Stimulated activated CD4-positive, alpha-beta T cell treated with anti-CD3 and anti-CD28 coated beads, Interleukin-4, amount 100 ng/mL, for 48 hours (primary cell): ENCODE data around the gene HLTF.
"Not testable (repeated sequence)": the region's sequence is repeated elsewhere in the genome, so short reads cannot be mapped to it uniquely, and the experiment has no call there.

Source experiments
- DNase-seq, 2 donors: peaks; one replicate each; pipeline ENCODE4 v3.0.0-alpha.2; 2020; ENCODE audit warnings: low read depth in 2 of 2

Gene HLTF, protein sequence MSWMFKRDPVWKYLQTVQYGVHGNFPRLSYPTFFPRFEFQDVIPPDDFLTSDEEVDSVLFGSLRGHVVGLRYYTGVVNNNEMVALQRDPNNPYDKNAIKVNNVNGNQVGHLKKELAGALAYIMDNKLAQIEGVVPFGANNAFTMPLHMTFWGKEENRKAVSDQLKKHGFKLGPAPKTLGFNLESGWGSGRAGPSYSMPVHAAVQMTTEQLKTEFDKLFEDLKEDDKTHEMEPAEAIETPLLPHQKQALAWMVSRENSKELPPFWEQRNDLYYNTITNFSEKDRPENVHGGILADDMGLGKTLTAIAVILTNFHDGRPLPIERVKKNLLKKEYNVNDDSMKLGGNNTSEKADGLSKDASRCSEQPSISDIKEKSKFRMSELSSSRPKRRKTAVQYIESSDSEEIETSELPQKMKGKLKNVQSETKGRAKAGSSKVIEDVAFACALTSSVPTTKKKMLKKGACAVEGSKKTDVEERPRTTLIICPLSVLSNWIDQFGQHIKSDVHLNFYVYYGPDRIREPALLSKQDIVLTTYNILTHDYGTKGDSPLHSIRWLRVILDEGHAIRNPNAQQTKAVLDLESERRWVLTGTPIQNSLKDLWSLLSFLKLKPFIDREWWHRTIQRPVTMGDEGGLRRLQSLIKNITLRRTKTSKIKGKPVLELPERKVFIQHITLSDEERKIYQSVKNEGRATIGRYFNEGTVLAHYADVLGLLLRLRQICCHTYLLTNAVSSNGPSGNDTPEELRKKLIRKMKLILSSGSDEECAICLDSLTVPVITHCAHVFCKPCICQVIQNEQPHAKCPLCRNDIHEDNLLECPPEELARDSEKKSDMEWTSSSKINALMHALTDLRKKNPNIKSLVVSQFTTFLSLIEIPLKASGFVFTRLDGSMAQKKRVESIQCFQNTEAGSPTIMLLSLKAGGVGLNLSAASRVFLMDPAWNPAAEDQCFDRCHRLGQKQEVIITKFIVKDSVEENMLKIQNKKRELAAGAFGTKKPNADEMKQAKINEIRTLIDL

DNA sequence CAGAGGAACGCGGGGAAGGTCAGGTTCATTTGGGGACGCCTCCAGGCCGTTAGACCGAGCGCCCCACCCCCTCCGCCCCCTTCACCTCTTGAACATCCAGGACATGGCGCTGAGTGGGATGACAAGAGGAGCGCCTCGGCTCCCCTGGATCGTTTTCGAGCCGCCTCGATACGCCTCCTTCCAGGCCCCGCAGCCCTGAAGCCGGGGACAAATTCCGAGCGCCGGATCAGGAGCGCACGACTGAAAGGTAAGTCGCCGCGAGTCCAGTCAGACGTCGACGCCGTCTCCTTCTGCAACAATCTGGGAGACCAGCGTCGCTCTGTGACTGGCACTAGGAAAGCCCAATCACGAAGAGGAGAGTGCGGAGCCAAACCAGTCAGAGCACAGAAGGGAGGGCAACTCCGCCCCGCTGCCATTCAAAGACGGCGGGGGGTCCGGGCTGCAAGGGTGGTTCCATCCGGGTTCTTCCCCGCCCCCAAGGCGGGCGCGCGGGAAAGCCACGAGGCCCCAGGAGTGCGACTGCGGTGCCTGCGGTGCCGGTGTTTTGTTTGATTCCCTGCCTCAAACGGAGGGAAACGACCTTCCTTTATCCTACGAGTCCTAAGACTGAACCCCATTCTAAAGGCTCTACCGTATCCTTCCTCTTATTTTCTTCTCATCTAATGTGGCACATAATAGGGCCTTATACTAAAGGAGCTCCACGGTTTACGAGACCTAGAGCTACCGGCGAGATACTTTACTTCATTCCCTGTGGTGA, at the start of gene HLTF:
TSS of gene HLTF (minus strand) at position 302 of the 757 bp plus-strand sequence. CDS start at position 105, 197 bp downstream.
- peak; percentile 79 to 87 for DNase-seq

DNA sequence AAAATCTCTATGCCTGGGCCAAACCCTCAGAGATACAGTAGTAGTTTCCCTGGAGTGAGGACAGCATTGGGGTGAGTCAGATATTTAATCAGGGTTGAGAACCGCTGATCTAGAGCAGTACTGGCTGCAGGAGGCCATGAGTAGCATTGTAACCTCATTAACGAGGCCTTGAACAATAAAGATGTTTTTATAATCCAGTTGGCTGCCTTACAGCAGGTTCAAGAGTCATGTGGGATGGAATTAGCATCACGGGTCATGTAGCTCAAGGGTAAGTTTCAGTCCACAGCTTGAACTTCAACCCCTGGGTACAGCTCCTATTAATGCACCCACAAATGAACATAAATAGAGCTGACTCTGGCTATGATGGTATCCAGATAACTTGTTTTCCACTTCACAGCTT, 48.2 kb upstream of the HLTF start:
- no peak for DNase-seq

DNA sequence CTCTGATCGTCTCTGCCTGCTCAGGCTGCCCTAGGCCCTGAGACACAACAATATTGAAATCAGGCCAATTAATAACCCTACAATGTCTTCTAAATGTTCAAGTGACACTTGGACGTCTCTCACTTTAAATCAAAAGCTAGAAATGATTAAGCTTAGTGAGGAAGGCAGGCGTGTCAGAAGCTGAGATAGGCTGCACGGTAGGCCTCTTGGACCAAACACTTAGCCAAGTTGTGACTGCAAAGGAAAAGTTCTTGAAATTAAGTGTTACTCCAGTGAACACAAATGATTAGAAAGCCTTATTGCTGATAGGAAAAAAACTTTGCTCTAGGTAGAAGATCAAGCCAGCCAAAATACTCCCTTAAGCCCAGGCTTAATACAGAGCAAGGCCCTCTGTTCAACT, 45.3 kb upstream of the HLTF start:
- DNase-seq, result no peak

DNA sequence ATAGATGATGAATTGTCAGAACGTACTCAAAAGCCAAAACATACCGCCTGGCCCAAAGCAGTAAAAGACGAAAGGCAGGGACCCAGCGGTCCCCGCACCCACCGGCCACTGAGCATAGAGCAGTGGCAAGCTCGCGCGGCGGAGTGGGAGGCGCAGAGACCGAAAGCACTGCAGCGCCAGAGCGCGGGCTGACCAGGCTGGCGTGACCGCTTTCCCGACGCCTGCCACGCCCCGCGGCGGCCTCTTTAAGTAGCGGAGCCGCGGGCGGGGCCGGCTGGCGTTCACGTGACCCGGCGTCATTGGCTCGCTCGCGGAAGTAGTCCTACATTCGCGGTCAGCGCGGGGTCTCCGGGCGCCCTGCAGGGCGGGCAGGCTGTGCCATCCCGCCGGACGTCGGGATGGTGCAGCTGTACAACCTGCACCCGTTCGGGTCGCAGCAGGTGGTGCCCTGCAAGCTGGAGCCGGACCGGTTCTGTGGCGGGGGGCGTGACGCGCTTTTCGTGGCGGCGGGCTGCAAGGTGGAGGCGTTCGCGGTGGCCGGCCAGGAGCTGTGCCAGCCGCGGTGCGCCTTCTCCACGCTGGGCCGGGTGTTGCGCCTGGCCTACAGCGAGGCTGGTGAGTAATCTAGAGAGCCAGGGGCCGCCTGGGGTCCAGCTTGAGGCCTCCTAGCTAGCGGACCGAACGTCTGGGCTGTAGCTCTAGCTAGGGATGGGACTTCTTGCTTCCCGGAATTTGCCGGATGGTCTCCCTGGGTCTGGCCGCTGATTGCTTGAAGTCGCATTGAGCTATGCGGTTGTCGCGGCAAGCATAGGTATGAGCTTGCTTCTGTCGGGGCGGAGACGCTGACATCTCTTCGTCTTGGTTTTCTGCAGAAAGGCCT, 43.2 kb upstream of the HLTF start, which contains the start of gene HPS3:
TSS of gene HPS3 (plus strand) at position 313 of the 880 bp plus-strand sequence. CDS start at position 399, 86 bp downstream.
- DNase-seq, result peak; percentile 70 to 79

DNA sequence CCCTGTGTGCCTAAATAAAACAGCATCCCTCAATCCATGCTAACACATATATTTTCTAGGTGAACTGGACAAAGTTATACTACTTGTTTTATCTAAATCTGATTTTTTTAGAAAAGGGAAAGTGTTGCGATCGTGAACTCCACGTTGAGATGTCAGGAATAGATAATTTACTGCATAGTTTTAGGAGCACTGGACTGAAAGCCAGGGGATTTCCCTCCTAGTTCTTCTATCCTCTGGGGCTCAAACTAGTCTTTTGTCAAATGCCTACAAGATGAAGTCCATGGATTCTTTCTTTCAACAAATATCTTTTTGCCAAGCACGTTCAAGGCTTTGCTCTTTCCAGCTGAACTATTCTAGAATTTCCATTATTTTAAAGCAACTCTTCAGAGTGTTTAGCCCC, 42.5 kb upstream of the HLTF start:
- no peak for DNase-seq

DNA sequence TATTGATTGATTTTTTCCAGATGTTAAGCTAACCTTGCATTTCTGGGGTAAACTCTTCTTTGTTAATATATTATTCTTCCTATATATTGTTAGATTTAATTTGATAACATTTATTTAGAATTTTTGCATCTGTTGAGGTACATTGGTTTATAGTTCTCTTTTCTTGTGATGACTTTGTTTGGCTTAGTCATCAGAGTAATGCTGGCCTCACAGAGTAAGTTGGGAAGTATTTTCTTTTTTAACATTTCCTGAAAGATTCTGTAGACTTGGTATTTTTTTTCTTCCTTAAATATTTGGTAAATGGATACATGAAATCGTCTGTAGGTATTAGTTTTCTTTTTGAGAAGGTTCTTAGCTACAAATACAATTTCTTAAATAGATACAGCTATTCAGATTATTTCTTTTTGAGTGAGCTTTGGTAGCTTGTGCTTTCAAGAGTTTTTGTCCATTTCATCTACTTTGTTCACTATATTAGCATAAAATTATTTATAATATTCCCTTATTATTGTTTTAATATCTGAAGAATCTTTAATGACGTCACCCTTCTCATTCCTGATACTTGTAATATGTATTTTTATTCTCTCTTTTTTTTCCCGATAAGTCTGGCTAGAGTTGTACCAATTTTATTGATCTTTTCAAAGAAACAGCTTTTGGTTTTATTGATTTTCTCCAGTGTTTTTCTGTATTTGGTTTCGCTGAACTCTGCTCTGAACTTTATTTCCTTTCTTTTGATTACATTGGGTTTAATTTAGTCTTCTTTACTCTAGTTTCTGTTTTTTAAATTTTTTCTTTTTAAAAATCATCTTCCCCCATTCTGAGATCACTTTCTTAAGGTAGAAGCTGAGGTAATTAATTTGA, 36.6 kb upstream of the HLTF start:
- no peak for DNase-seq

DNA sequence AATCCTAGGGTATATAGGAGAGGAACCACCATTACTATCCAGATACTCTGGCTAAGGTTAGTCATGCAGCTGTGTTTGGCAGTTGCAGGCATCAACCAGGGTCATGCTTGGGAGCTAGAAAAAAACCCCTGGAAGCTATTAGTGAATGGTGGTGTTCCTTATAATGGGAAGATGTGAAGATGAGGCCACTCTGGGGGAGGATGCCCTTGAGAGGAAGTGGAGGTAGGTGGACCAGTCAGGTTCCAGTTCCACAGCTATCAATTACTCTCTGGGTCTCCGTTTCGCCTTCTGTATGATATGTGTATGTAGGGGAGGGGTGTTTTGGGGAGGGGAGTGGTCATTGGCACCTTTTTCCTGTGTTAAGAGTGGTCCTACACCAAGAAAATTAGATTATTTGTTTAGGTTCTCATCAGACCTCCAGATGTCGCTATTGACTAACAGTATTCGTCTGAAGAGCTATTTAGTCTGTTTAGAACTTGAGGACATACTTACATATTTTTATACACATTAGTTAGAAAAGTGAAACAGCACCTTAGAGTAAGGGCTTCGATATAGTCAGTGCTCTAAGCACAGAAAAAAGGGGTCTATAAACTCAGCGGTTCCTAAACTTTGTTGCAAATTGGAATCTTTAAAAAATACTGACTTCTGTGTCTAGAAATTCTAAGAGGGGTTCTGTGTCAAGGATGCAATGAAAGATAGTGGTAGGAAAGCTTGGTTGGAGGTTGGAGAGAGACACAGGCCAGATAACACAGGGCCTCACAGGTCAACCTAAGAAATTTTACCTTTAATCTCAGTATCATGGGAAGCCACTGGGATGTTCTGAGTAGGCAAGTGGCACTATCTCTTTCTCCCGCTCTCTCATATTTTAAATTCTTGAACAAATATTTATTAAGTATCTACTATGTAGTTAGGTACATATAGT, 34.0 kb upstream of the HLTF start:
- DNase-seq, result no peak

DNA sequence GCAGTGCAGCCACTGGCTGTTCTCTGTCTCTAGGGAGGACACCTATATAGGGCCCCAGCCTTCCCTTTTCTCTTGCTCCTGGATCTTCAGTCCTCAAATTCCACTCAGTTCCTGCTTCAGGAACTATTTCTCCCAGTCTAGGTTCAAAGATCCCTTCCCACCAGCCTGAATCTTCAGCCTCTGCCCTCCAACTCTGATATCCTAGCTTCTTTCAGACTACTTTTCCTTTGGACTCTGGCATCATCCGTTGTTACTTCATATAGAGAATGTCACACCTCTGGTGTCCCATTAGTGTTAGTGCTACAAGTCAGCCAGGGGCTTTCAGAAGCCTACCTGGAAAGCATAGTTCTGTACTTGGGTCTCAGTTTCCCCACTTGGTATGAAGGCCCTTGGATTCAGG, 33.1 kb upstream of the HLTF start:
- no peak for DNase-seq

DNA sequence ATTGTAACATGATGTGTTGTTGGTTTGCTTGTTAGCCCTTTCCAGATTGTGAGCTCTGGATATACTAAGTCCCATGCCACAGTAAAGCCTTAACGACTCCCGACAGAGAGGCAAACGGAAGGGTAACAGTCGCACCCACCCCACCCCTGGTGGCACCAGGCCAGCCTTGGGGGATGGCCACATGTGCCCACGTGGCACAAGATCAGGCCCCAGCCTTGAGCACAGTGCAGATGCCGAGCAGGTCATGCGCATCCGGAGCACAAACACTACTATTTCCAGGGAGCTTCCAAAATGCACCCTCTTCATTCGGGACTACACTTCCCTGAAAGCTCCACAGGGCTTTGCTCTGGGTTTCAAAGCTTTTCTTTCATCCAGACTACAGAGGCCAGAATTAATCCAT, 32.4 kb upstream of the HLTF start:
- no peak for DNase-seq

DNA sequence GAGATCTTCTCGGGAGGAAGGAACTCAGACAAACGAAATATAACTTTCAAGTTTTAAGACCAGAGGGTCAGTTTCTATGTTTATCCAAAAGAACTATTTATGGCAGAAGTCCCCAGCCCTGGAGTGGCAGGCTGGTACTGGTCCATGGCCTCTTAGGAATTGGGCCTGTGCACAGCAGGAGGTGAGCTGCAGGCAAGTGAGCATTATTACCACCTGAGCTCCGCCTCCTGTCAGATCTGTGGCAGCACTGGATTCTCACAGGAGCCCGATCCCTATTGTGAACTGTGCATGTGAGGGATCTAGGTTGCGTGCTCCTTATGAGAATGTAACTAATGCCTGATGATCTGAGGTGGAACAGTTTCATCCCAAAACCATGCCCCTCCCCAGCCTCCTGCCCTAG, 28.8 kb upstream of the HLTF start:
- no peak for DNase-seq

DNA sequence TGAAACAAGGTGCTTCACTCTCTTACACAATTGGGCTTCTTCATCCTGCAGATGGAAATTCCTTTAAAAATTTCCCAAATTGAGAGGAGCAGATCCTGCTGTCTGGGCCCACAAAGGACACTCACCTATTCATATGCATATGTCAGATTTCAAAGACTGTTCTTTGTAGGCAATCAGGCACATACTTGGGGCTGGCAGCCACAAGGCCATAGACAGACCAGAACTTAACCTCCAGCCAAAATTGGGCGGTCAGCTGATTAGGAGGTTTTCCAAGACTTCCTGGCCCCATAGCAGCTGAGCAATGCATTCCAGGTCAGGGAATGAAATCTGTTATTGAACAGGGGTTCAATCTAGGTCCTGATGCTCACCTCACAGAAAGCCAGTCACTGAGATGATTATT, 28.1 kb upstream of the HLTF start:
- DNase-seq, result no peak

DNA sequence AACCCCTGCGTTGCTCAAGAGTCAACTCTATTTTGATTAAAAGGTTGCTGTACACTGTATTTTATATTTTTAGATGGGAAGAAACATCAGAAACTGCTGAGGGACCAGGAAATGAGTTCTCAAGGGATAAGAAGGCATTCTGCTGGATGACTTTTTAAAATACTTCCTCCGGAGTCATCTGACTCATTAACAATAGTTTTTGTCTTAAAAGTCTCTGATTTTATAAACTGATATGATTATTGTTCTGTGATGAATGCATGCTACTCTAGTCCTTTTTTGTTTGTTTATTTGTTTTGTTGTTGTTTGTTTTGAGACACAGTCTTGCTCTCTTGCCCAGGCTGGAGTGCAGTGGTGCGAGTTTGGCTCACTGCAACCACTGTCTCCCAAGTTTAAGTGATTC, 18.2 kb upstream of the HLTF start:
- DNase-seq, result no peak

DNA sequence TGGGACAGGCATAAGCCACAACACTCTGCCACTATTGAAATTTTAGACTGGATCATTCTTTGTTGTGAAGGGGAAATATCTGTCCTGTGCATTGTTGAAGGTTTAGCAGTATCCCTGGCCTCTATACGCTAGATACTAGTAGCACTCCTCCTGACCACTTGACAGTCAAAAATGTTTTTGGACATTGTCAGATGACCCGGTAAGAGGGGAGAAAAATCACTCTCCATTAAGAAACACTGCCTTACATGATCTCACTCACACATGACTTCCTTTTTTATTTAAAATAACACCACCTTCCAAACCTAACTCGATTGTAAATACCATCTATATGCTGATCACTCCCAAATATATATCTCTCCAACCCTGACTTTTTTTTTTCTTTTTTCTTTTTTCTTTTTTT, 15.3 kb upstream of the HLTF start:
- no peak for DNase-seq

DNA sequence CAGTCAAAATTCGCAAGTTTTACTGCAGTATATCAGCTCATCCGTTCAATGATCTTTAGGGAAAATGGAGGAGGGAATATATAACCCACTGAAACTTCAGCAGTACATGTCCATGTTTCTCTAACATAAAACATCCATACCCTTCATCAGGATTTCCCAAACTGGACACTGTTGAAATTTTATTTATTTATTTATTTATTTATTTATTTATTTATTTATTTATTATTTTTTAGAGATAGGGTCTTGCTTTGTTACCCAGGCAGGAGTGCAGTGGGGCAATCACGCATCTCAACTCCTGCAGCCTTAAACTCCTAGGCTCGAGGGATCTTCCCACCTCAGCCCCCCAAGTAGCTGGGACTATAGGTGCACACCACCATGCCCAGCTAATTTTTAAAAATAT, 14.8 kb upstream of the HLTF start:
- DNase-seq, result no peak

DNA sequence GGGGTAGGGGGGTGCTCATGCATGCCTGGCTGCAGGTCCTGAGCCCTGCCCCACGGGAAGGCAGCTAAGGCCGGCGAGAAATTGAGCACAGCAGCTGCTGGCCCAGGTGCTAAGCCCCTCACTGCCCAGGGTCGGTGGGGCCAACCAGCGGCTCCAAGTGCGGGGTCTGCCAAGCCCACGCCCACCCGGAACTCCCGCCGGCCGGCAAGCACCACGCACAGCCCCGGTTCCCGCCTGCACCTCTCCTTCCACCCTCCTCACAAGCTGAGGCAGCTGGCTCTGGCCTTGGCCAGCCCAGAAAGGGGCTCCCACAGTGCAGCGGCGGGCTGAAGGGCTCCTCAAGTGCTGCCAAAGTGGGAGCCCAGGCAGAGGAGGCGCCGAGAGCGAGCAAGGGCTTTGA, 11.7 kb upstream of the HLTF start:
- not testable (repeated sequence) for DNase-seq

DNA sequence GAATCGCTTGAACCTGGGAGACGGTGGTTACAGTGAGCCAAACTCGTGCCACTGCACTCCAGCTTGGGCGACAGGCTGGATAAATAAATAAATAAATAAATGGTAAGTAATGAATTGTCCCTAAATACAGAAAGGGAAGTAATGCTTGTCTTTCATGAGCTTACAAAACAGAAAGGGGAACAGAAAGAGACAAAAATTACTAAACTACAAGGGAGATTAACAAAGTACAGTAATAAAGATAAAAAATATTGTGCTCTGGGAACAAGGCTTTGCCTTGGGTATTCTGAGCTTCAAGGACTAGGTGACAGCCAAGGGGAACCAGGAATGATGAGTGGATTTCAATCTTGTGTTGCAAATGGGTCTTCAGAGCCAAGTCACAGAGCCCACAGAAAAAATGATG, 9.2 kb upstream of the HLTF start:
- DNase-seq, result no peak

DNA sequence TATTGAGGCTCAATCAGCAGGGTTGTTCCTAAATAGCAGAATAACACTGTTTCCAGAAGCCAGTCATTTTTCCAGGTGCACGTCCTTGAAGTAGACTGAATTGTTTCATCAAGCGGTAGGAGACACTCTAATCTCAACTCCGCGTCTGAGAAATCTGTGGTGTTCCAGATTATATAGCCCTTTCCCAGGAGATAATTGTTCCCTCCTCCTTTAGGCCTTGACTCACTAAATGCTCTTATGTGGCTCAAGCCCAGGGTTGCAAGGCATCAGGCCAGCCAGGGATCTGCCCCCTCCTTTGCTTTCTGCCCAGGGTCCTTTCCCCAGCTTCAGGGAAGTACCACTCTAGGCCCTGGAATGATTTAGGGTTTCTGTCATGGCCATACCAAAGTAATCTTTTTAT, 5.7 kb upstream of the HLTF start:
- no peak for DNase-seq

DNA sequence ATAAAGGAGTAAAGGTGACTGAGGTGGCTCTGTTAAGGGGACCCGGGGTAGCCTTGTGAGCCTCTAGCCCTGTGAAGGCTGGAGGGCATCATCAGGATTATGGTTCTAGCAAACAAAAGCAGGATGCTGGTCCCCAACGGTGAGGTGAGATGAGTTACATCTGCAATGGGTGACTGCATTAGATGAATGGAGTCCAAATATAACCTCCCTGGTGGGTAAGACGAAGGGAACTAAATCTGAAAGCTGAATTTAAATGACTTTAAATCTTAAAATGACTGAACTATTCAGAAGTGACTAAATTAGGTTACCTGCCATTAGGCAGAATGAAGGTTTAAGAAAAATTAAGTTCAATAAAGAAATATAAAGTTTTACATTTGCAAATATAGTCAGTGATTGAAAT, 4.6 kb upstream of the HLTF start:
- DNase-seq, result no peak

DNA sequence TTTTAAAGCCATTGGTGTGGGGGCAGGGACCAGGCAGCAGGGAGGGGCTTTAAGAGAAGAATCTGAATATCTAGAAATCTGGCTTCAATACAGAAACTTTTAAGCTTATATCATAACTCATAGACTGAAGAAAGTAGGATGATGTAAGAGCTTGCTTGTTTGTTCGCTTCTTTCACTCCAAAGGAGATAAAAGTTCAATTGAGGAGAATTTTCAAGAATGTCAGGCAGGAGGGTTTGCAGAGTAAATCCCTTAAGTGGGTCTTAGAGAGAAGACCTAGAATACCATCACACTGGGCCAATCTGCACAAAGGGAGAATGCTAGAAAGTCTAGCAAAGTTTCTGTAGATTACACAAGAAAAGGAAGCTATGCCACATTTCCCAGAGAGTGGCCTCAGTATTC, 4.1 kb upstream of the HLTF start:
- DNase-seq, result no peak
